Stimulated activated CD4-positive, alpha-beta T cell treated with anti-CD3 and anti-CD28 coated beads, Interleukin-2, amount 100 ng/mL, for 4 hours (primary cell): ENCODE data around the gene BCL7A.

Experiments used
- DNase-seq: peaks from one replicate; pipeline ENCODE4 v3.0.0-alpha.2; 2020; ENCODE audit warnings: low read depth

The BCL7A gene

GRCh38 chr12:122079033-122079531 is 57.4 kb downstream of the BCL7A start:
- no peak for DNase-seq

GRCh38 chr12:122079532-122080081 is 57.9 kb downstream of the BCL7A start:
- DNase-seq, result no peak

GRCh38 chr12:122080149-122081082 is 58.7 kb downstream of the BCL7A start:
- no peak for DNase-seq

- DNase-seq, result no peak
Observed at GRCh38 chr12:122081083-122081696, 59.5 kb downstream of the BCL7A start.

- DNase-seq, result no peak
Observed at GRCh38 chr12:122081697-122082221, 60.1 kb downstream of the BCL7A start.

- DNase-seq, result no peak
Observed at GRCh38 chr12:122082621-122083356, 61.1 kb downstream of the BCL7A start.

- no peak for DNase-seq
Observed at GRCh38 chr12:122084857-122085405, 63.2 kb downstream of the BCL7A start.

- no peak for DNase-seq
Observed at GRCh38 chr12:122085591-122085990, 63.9 kb downstream of the BCL7A start.

GRCh38 chr12:122086116-122086515 is 64.4 kb downstream of the BCL7A start:
- DNase-seq, result no peak

GRCh38 chr12:122086641-122087285 is 65.1 kb downstream of the BCL7A start:
- no peak for DNase-seq

GRCh38 chr12:122087431-122088178 is 65.9 kb downstream of the BCL7A start:
- no peak for DNase-seq

- DNase-seq, result no peak
Observed at GRCh38 chr12:122088179-122088810, 66.6 kb downstream of the BCL7A start.

GRCh38 chr12:122089077-122089476 is 67.4 kb downstream of the BCL7A start:
- no peak for DNase-seq

GRCh38 chr12:122090759-122091515 is 69.3 kb downstream of the BCL7A start:
- DNase-seq, result no peak

- no peak for DNase-seq
Observed at GRCh38 chr12:122093098-122093883, 71.6 kb downstream of the BCL7A start.

GRCh38 chr12:122094137-122094734 is 72.6 kb downstream of the BCL7A start:
- DNase-seq, result no peak

- DNase-seq, result no peak
Observed at GRCh38 chr12:122094735-122095631, 73.3 kb downstream of the BCL7A start.
